SK-N-SH (cell line): ENCODE results near the gene D2HGDH.

Experiments
- CTCF ChIP-seq: fragments of 200-600 bp; sonication (generic); IDR thresholded peaks from 2 replicates; pipeline ENCODE4 v1.6.1; 2017; ENCODE audit warnings: antibody characterized with exemption, mild to moderate bottlenecking, moderate library complexity
- EP300 ChIP-seq, 2 experiments: IDR thresholded peaks; 2 replicates each; pipeline versions ENCODE4 v1.4.0 to v1.6.1; 2012; ENCODE audit warnings: borderline replicate concordance in 1 of 2, low read depth in 1 of 2, low read length in 1 of 2
- EZH2phosphoT487 ChIP-seq: fragments of 200-600 bp; sonication (generic); IDR thresholded peaks from 2 replicates; pipeline ENCODE4 v1.6.1; 2017; ENCODE audit warnings: low read depth, mixed run types, mild to moderate bottlenecking, antibody characterized with exemption, moderate library complexity, borderline replicate concordance
- FOXJ3 ChIP-seq: sonication (generic); formaldehyde crosslinking; IDR thresholded peaks from 2 replicates; pipeline ENCODE4 v1.5.1; 2020; ENCODE audit warnings: mild to moderate bottlenecking, missing genetic modification reagents
- GATA2 ChIP-seq: sonication (generic); formaldehyde crosslinking; IDR thresholded peaks from 2 replicates; pipeline ENCODE4 v1.5.0; 2020; ENCODE audit warnings: mild to moderate bottlenecking, missing genetic modification reagents
- RAD21 ChIP-seq: IDR thresholded peaks from 2 replicates; pipeline ENCODE4 v1.6.1; 2012; ENCODE audit warnings: mild to moderate bottlenecking, low read length
- RFX5 ChIP-seq: IDR thresholded peaks from 2 replicates; pipeline ENCODE4 v1.6.1; 2012; ENCODE audit warnings: mild to moderate bottlenecking, improper control_type of control experiment, low read length
- TAF1 ChIP-seq: IDR thresholded peaks from 2 replicates; pipeline ENCODE4 v1.6.1; 2012; ENCODE audit warnings: low read depth, mild to moderate bottlenecking, low read length, moderate library complexity, borderline replicate concordance
- TEAD4 ChIP-seq: IDR thresholded peaks from 2 replicates; pipeline ENCODE4 v1.4.0; 2012; ENCODE audit warnings: mild to moderate bottlenecking, borderline replicate concordance; ENCODE audit not compliant: insufficient read depth
- TF ChIP-seq, protein P1 (sequence below): IDR thresholded peaks from 2 replicates; pipeline ENCODE4; 2012

GRCh38 chr2:241689306-241689705 lies 45.1 kb upstream of the D2HGDH start:
- TF ChIP-seq FOXJ3 (CRISPR knock-in tag) (no peak), RAD21 (no peak), TAF1 (no peak), EP300 (IDR thresholded peaks at IDR 0.05; ENCODE audit: borderline replicate concordance in 1 of 2, low read depth in 1 of 2, low read length in 1 of 2) (no peak), GATA2 (no peak), CTCF (no peak), RFX5 (no peak), EZH2phosphoT487 (no peak), TEAD4 (no peak)
- TF ChIP-seq, protein P1, sequence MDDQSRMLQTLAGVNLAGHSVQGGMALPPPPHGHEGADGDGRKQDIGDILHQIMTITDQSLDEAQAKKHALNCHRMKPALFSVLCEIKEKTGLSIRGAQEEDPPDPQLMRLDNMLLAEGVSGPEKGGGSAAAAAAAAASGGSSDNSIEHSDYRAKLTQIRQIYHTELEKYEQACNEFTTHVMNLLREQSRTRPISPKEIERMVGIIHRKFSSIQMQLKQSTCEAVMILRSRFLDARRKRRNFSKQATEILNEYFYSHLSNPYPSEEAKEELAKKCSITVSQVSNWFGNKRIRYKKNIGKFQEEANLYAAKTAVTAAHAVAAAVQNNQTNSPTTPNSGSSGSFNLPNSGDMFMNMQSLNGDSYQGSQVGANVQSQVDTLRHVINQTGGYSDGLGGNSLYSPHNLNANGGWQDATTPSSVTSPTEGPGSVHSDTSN, result no peak
